HEK293T (cell line): ENCODE data around the gene TRNP1.

Source experiments
- ARNT ChIP-seq: fragments of 450-650 bp; IDR thresholded peaks from 2 replicates; pipeline ENCODE4 v1.6.1; 2017; ENCODE audit warnings: mild to moderate bottlenecking
- BHLHE40 ChIP-seq: fragments of 450-650 bp; IDR thresholded peaks from 2 replicates; pipeline ENCODE4 v1.6.1; 2016; ENCODE audit warnings: mild to moderate bottlenecking, moderate library complexity, borderline replicate concordance
- CTBP1 ChIP-seq: fragments of 450-650 bp; IDR thresholded peaks from 2 replicates; pipeline ENCODE4 v1.6.1; 2016; ENCODE audit warnings: borderline replicate concordance
- FOXA1 ChIP-seq: fragments of 450-650 bp; IDR thresholded peaks from 2 replicates; pipeline ENCODE4 v1.6.1; 2016; ENCODE audit warnings: mild to moderate bottlenecking
- FOXK2 ChIP-seq: fragments of 450-650 bp; IDR thresholded peaks from 2 replicates; pipeline ENCODE4 v1.6.1; 2016; ENCODE audit warnings: mild to moderate bottlenecking
- HDGF ChIP-seq: fragments of 450-650 bp; IDR thresholded peaks from 2 replicates; pipeline ENCODE4 v1.6.1; 2017; ENCODE audit warnings: antibody characterized with exemption, borderline replicate concordance
- NFRKB ChIP-seq: fragments of 450-650 bp; IDR thresholded peaks from 2 replicates; pipeline ENCODE4 v1.6.1; 2016; ENCODE audit warnings: mild to moderate bottlenecking, moderate library complexity
- PKNOX1 ChIP-seq: fragments of 450-650 bp; IDR thresholded peaks from 2 replicates; pipeline ENCODE4 v1.6.1; 2016
- SP1 ChIP-seq: fragments of 450-650 bp; IDR thresholded peaks from 2 replicates; pipeline ENCODE4 v1.6.1; 2017
- SUZ12 ChIP-seq: fragments of 450-650 bp; IDR thresholded peaks from 2 replicates; pipeline ENCODE4 v1.6.1; 2016; ENCODE audit warnings: mild to moderate bottlenecking
- TARDBP ChIP-seq: fragments of 450-650 bp; IDR thresholded peaks from 2 replicates; pipeline ENCODE4 v1.6.1; 2016
- ZNF384 ChIP-seq: fragments of 450-650 bp; IDR thresholded peaks from 2 replicates; pipeline ENCODE4 v1.6.1; 2016

DNA sequence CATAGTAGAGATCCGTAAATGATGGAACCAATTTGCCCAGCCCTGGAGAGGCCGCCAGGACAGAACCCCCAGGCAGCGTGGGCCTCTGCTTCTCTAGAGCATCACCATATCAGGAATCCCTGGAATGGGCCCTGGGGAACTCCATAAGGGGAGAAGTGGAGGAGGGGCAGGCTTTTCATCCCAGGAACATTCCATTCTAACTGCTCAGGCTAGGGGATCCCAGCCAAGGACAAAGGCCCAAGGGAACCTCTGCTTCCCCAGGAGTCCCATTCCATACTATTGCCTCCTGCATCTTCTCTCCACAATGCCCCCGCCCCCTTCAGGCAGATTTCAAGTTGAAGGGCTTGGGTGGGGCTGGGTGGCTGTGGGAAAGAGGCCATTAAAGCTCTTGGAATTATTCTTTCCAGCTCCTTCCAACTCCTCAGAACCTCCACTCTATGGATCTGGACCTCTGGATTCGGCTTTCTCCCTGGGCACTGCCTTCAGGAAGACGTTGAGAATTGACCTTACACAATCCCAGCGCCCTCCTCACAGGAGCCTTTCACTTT, 6.0 kb downstream of the TRNP1 start:
- TF ChIP-seq FOXA1 (no peak), HDGF (no peak), CTBP1 (no peak), ZNF384 (no peak), BHLHE40 (no peak), ARNT (no peak), TARDBP (no peak), NFRKB (no peak), SP1 (no peak), PKNOX1 (no peak), SUZ12 (no peak), FOXK2 (no peak)
